IMR-90 (cell line): ENCODE measurements around the gene TMEM221. TPM values are rescaled to one million over a fixed set of nuclear protein-coding genes. Genes with fewer than 3 reads are reported as not detected.

Experiments
- ATAC-seq: fragments of 200-7000 bp; cut with Tn5 transposase; 2 replicates; pipeline ENCODE4 v1.9.1; 2020; ENCODE audit warnings: low read depth, mild to moderate bottlenecking, moderate library complexity
- BruUV-seq: library from RNA; stranded (reverse); fragments of 400-500 nt; replicated peaks from 2 replicates; lab custom pipeline; 2021; lab: Mats Ljungman, UMichigan
- CTCF ChIA-PET: fragments of 300-600 bp; formaldehyde crosslinking; extraction: SDS; loops from one replicate; lab custom pipeline; 2021; ENCODE audit warnings: antibody characterized with exemption; lab: Yijun Ruan, JAX
- POLR2A ChIA-PET: fragments of 300-600 bp; sonication (Branson Sonifier 250); formaldehyde crosslinking; loops from one replicate; lab custom pipeline; 2022; ENCODE audit warnings: antibody characterized with exemption; ENCODE audit not compliant: unreplicated experiment; lab: Charles Lee
- DNase-seq: peaks from one replicate; pipeline ENCODE4 v3.0.0; 2013
- H2AFZ ChIP-seq: replicated peaks from 2 replicates; pipeline ENCODE3; 2013; ENCODE audit warnings: low read length, mild to moderate bottlenecking; ENCODE audit not compliant: poor library complexity
- H2AK5ac ChIP-seq: 2 replicates; pipeline ENCODE4 v1.6.1; 2013; ENCODE audit warnings: low read depth, low read length, inconsistent platforms
- H2AK9ac ChIP-seq: replicated peaks from 2 replicates; pipeline ENCODE3; 2013; ENCODE audit warnings: mild to moderate bottlenecking, low read depth, low read length, moderate library complexity; ENCODE audit not compliant: poor library complexity
- H2BK120ac ChIP-seq: 2 replicates; pipeline ENCODE4 v1.6.1; 2013; ENCODE audit warnings: low read depth, low read length, inconsistent platforms
- H2BK15ac ChIP-seq: 3 replicates; pipeline ENCODE4 v1.6.1; 2013; ENCODE audit warnings: low read depth, low read length, inconsistent platforms
- H2BK20ac ChIP-seq: 2 replicates; pipeline ENCODE4 v1.6.1; 2013; ENCODE audit warnings: low read depth, mild to moderate bottlenecking, inconsistent platforms, low read length, moderate library complexity
- H2BK5ac ChIP-seq: 2 replicates; pipeline ENCODE4 v1.6.1; 2013; ENCODE audit warnings: mild to moderate bottlenecking, low read depth, low read length, inconsistent platforms; ENCODE audit not compliant: poor library complexity, severe bottlenecking
- H3K14ac ChIP-seq: replicated peaks from 2 replicates; pipeline ENCODE4 v1.6.1; 2013; ENCODE audit warnings: low read depth, low read length, inconsistent platforms
- H3K18ac ChIP-seq: 2 replicates; pipeline ENCODE4 v1.6.1; 2013; ENCODE audit warnings: low read depth, low read length, control low read depth
- H3K23ac ChIP-seq: 2 replicates; pipeline ENCODE4 v1.6.1; 2013; ENCODE audit warnings: low read depth, low read length, inconsistent platforms
- H3K27ac ChIP-seq: 2 replicates; pipeline ENCODE4 v1.5.1; 2013; ENCODE audit warnings: mild to moderate bottlenecking, control low read depth, low read length; ENCODE audit not compliant: insufficient read depth
- H3K27me3 ChIP-seq: 2 replicates; pipeline ENCODE4 v1.6.1; 2013; ENCODE audit warnings: low read length; ENCODE audit not compliant: control insufficient read depth, insufficient read depth
- H3K36me3 ChIP-seq: 2 replicates; pipeline ENCODE4 v1.6.1; 2013; ENCODE audit warnings: low read length, mixed read lengths; ENCODE audit not compliant: control insufficient read depth, insufficient read depth
- H3K4ac ChIP-seq: 2 replicates; pipeline ENCODE4 v1.6.1; 2013; ENCODE audit warnings: low read depth, low read length, inconsistent platforms
- H3K4me1 ChIP-seq: 2 replicates; pipeline ENCODE4 v1.6.1; 2013; ENCODE audit warnings: low read length, mixed read lengths; ENCODE audit not compliant: control insufficient read depth, insufficient read depth
- H3K4me2 ChIP-seq: 2 replicates; pipeline ENCODE4 v1.6.1; 2013; ENCODE audit warnings: low read depth, mild to moderate bottlenecking, control low read depth, low read length, moderate library complexity
- H3K4me3 ChIP-seq: 2 replicates; pipeline ENCODE4 v1.5.1; 2013; ENCODE audit warnings: low read depth, mild to moderate bottlenecking, control low read depth, low read length, moderate library complexity; ENCODE audit not compliant: insufficient read depth
- H3K56ac ChIP-seq: 2 replicates; pipeline ENCODE4 v1.6.1; 2013; ENCODE audit warnings: low read length, inconsistent platforms; ENCODE audit not compliant: insufficient read depth; ENCODE audit errors: extremely low read depth
- H3K79me1 ChIP-seq, 2 experiments: 2 replicates each; pipeline ENCODE4 v1.6.1; 2013; ENCODE audit warnings: low read length in 2 of 2, inconsistent platforms in 1 of 2, low read depth in 1 of 2
- H3K9ac ChIP-seq: 2 replicates; pipeline ENCODE4 v1.6.1; 2013; ENCODE audit warnings: low read depth, low read length, control low read depth
- H3K9me1 ChIP-seq: 2 replicates; pipeline ENCODE4 v1.6.1; 2013; ENCODE audit warnings: low read length, inconsistent platforms; ENCODE audit not compliant: insufficient read depth
- H3K9me3 ChIP-seq: 2 replicates; pipeline ENCODE4 v1.6.1; 2013; ENCODE audit warnings: low read length; ENCODE audit not compliant: control insufficient read depth, insufficient read depth
- H4K20me1 ChIP-seq: 2 replicates; pipeline ENCODE4 v1.6.1; 2013; ENCODE audit warnings: low read length, inconsistent platforms; ENCODE audit not compliant: insufficient read depth
- H4K5ac ChIP-seq: 2 replicates; pipeline ENCODE4 v1.6.1; 2013; ENCODE audit warnings: mild to moderate bottlenecking, low read depth, low read length, control low read depth
- H4K8ac ChIP-seq, 2 experiments: 2 replicates each; pipeline ENCODE4 v1.6.1; 2013; ENCODE audit warnings: low read depth in 2 of 2, low read length in 2 of 2, control low read depth in 1 of 2, inconsistent platforms in 1 of 2
- H4K91ac ChIP-seq: 2 replicates; pipeline ENCODE4 v1.6.1; 2013; ENCODE audit warnings: low read depth, low read length, inconsistent platforms; ENCODE audit not compliant: insufficient read depth
- BHLHE40 ChIP-seq: fragments of 150-350 bp; IDR thresholded peaks from 2 replicates; pipeline ENCODE4 v1.6.1; 2016; ENCODE audit warnings: mild to moderate bottlenecking, low read depth, low read length
- CEBPB ChIP-seq: IDR thresholded peaks from 2 replicates; pipeline ENCODE4 v1.6.1; 2012; ENCODE audit warnings: low read depth, low read length, improper control_type of control experiment
- CTCF ChIP-seq: conservative IDR thresholded peaks from 2 replicates; pipeline ENCODE4 v1.5.1; 2012; ENCODE audit warnings: mild to moderate bottlenecking, low read depth, low read length, improper control_type of control experiment
- MAZ ChIP-seq: IDR thresholded peaks from 2 replicates; pipeline ENCODE4 v1.6.1; 2012; ENCODE audit warnings: low read depth, mild to moderate bottlenecking, low read length, improper control_type of control experiment, moderate library complexity, borderline replicate concordance
- RCOR1 ChIP-seq: IDR thresholded peaks from 2 replicates; pipeline ENCODE4 v1.6.1; 2012; ENCODE audit warnings: mild to moderate bottlenecking, low read length, improper control_type of control experiment; ENCODE audit not compliant: insufficient replicate concordance
- RFX5 ChIP-seq: IDR thresholded peaks from 2 replicates; pipeline ENCODE4 v1.8.0; 2012; ENCODE audit warnings: low read depth, mild to moderate bottlenecking, low read length, moderate library complexity
- WGBS, 2 experiments: methylation state at CpG; one replicate each; pipeline versions ENCODE4 v1.1.5 to v1.1.7; 2013; ENCODE audit warnings: missing lambda C conversion rate in 2 of 2; ENCODE audit not compliant: insufficient read length in 1 of 2; ENCODE audit errors: extremely low coverage in 2 of 2; 5-methylcytosine and 5-hydroxymethylcytosine counted together
- dilution Hi-C: fragments of 300-500 bp; cut with HindIII; formaldehyde crosslinking; loops from one replicate; pipeline ENCODE4 v1.14.3; 2018; ENCODE audit warnings: low sequenced_read_pairs; ENCODE audit not compliant: unreplicated experiment
- in situ Hi-C: fragments of 300-500 bp; cut with MboI; formaldehyde crosslinking; loops from 3 replicates; pipeline ENCODE4 v1.14.3; 2019; ENCODE audit warnings: low sequenced_read_pairs, inconsistent platforms, mixed read lengths
- intact Hi-C: fragments of 100-400 bp; cut with micrococcal nuclease; formaldehyde crosslinking; loops from 2 replicates; pipeline ENCODE4 v1.10.0; 2022
- polyA plus RNA-seq, 3 experiments: library from polyadenylated mRNA; depleted of rRNA; stranded (reverse); fragments of >200 nt; gene quantifications; 2 replicates each; pipeline ENCODE4 v1.2.3, GENCODE V29; 2012; ENCODE audit warnings: low replicate concordance in 1 of 3
- total RNA-seq: library from RNA; depleted of rRNA; stranded (reverse); fragments of >200 nt; gene quantifications from 2 replicates; pipeline ENCODE4 v1.2.3, GENCODE V29; 2012
- TF ChIP-seq, protein P1 (sequence below): fragments of 150-350 bp; IDR thresholded peaks from 2 replicates; pipeline ENCODE4 v1.6.1; 2017; ENCODE audit warnings: mild to moderate bottlenecking, antibody characterized with exemption, low read length, low read depth
- TF ChIP-seq, protein P2 (sequence below): fragments of 150-350 bp; IDR thresholded peaks from 2 replicates; pipeline ENCODE4 v1.6.1; 2016; ENCODE audit warnings: low read depth, mild to moderate bottlenecking, low read length, moderate library complexity, borderline replicate concordance

The TMEM221 gene
- total and polyA plus RNA-seq, 2 of the 4 experiments (the other 2 are of a cell fraction): 0.12 TPM; not detected in 1

GRCh38 chr19:17414097-17414496 is 34.4 kb downstream of the TMEM221 start:
- Histone ChIP-seq H3K27me3 (0 out of 2 replicates have a peak, but pooled peaks cover 1% of the 10 kb centered on the region), H2BK120ac (no peak overlapping the region), H3K9ac (no peak overlapping the region), H4K5ac (no peak overlapping the region), H3K4me2 (no peak overlapping the region), H2BK15ac (no peak overlapping the region), H3K56ac (no peak overlapping the region), H3K14ac (no peak overlapping the region), H3K9me1 (peaks cover 2% of the 10 kb centered on the region; the same call in 1 of the 2 replicates), H2BK20ac (no peak overlapping the region), H3K4me3 (no peak overlapping the region), H3K79me1 (0 out of 4 replicates have a peak, but pooled peaks cover 0 to 2% of the 10 kb centered on the region in 2 experiments), H3K18ac (no peak overlapping the region), H4K91ac (no peak overlapping the region), H3K9me3 (no peaks in the 10 kb centered on the region), H4K20me1 (no peaks in the 10 kb centered on the region), H3K36me3 (no peaks in the 10 kb centered on the region), H3K4ac (no peak overlapping the region), H3K27ac (no peak overlapping the region), H4K8ac (no peak overlapping the region), H3K4me1 (peaks cover 9% of the 10 kb centered on the region), H2BK5ac (no peak overlapping the region), H3K23ac (no peak overlapping the region), H2AK9ac (no peak overlapping the region), H2AK5ac (no peak overlapping the region), H2AFZ (no peak overlapping the region)
- ChIA-PET CTCF (no interaction called here), POLR2A (no interaction called here)
- no peak for DNase-seq
- TF ChIP-seq CEBPB (no peak), RFX5 (no peak), MAZ (no peak), CTCF (no peak), RCOR1 (no peak), BHLHE40 (no peak)
- TF ChIP-seq, protein P1, sequence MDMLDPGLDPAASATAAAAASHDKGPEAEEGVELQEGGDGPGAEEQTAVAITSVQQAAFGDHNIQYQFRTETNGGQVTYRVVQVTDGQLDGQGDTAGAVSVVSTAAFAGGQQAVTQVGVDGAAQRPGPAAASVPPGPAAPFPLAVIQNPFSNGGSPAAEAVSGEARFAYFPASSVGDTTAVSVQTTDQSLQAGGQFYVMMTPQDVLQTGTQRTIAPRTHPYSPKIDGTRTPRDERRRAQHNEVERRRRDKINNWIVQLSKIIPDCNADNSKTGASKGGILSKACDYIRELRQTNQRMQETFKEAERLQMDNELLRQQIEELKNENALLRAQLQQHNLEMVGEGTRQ: no peak
- TF ChIP-seq, protein P2, sequence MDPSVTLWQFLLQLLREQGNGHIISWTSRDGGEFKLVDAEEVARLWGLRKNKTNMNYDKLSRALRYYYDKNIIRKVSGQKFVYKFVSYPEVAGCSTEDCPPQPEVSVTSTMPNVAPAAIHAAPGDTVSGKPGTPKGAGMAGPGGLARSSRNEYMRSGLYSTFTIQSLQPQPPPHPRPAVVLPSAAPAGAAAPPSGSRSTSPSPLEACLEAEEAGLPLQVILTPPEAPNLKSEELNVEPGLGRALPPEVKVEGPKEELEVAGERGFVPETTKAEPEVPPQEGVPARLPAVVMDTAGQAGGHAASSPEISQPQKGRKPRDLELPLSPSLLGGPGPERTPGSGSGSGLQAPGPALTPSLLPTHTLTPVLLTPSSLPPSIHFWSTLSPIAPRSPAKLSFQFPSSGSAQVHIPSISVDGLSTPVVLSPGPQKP: no peak
- dilution Hi-C loops (no loop called here), in situ Hi-C loops (no loop called here), intact Hi-C loops (no loop called here)
- no TSS peak for BruUV-seq
- WGBS, 2 experiments: 78% methylated on average over 4 of the region's 8 CpGs; no CpG with 5 or more reads in 1 of the 2 experiments
- no peak for ATAC-seq
